A549 (cell line): ENCODE results near the gene TCEA2. TPM values are rescaled to one million over a fixed set of nuclear protein-coding genes. Genes with fewer than 3 reads are reported as not detected.

Experiments used
- ATAC-seq, 2 experiments: fragments of 200-7000 bp in 1 of 2; fragments of >200 bp in 1 of 2; cut with Nextera tagmentation in 1 of 2; cut with Tn5 transposase in 1 of 2; 3 replicates each; pipeline versions ENCODE4 v1.8.0 to v1.9.1; 2018 to 2020; ENCODE audit warnings: mild to moderate bottlenecking in 1 of 2, moderate library complexity in 1 of 2
- CTCF ChIA-PET: fragments of 300-600 bp; sonication (Branson Sonifier 250); formaldehyde crosslinking; extraction: SDS; loops from one replicate; lab custom pipeline; 2021; ENCODE audit warnings: antibody characterized with exemption, inconsistent platforms; lab: Yijun Ruan, JAX
- POLR2A ChIA-PET: fragments of 350-600 bp; formaldehyde crosslinking; extraction: SDS; loops from one replicate; lab custom pipeline; 2021; ENCODE audit warnings: antibody characterized with exemption, inconsistent platforms; lab: Yijun Ruan, JAX
- DNase-seq, 2 experiments: peaks; one replicate each; pipeline versions ENCODE4 v3.0.0 to v3.0.0-alpha.2; 2011 to 2016; ENCODE audit warnings: low read depth in 1 of 2, low spot score in 1 of 2
- FAIRE-seq: peaks from 2 replicates; lab custom pipeline; 2011; peaks lifted over from hg19 to GRCh38; lab: Jason Lieb, UNC
- H3K27ac ChIP-seq, 2 experiments: fragments of >200 bp; sonication (Bioruptor Twin); formaldehyde crosslinking; 3 replicates each; pipeline ENCODE4 v1.5.1; 2016 to 2017
- H3K4me1 ChIP-seq: fragments of >200 bp; sonication (Bioruptor Twin); formaldehyde crosslinking; 3 replicates; pipeline ENCODE4 v1.6.1; 2016
- H3K4me2 ChIP-seq: fragments of >200 bp; sonication (Bioruptor Twin); formaldehyde crosslinking; 3 replicates; pipeline ENCODE4 v1.6.1; 2016
- H3K4me3 ChIP-seq: fragments of >200 bp; sonication (Bioruptor Twin); formaldehyde crosslinking; 3 replicates; pipeline ENCODE4 v1.5.1; 2016
- H3K9me3 ChIP-seq: fragments of >200 bp; sonication (Bioruptor Twin); formaldehyde crosslinking; 3 replicates; pipeline ENCODE4 v1.6.1; 2016
- ATOH8 ChIP-seq: fragments of 250-450 bp; sonication (Bioruptor Pico); IDR thresholded peaks from 2 replicates; pipeline ENCODE4 v1.5.0; 2020; ENCODE audit warnings: low read depth, mild to moderate bottlenecking, moderate library complexity
- BHLHE40 ChIP-seq: IDR thresholded peaks from 2 replicates; pipeline ENCODE4 v1.6.1; 2012; ENCODE audit warnings: low read depth, low read length, inconsistent platforms
- CBX2 ChIP-seq: fragments of 200-600 bp; sonication (generic); IDR thresholded peaks from 2 replicates; pipeline ENCODE4 v1.6.1; 2016; ENCODE audit warnings: low read depth, mild to moderate bottlenecking, borderline replicate concordance
- CHD2 ChIP-seq: fragments of 150-350 bp; IDR thresholded peaks from 2 replicates; pipeline ENCODE4 v1.6.1; 2014; ENCODE audit warnings: low read length; ENCODE audit not compliant: partially characterized antibody
- CTCF ChIP-seq: fragments of >200 bp; sonication (Bioruptor Twin); formaldehyde crosslinking; IDR thresholded peaks from 3 replicates; pipeline ENCODE4 v1.5.1; 2016
- ELK1 ChIP-seq: fragments of 150-350 bp; IDR thresholded peaks from 2 replicates; pipeline ENCODE4 v1.6.1; 2014; ENCODE audit warnings: low read depth, mild to moderate bottlenecking, low read length
- ESRRA ChIP-seq: fragments of 150-350 bp; IDR thresholded peaks from 2 replicates; pipeline ENCODE4 v1.6.1; 2014; ENCODE audit warnings: mild to moderate bottlenecking, low read length, borderline replicate concordance
- GATA3 ChIP-seq: IDR thresholded peaks from 2 replicates; pipeline ENCODE4 v1.6.1; 2012; ENCODE audit warnings: borderline replicate concordance
- HDAC2 ChIP-seq: fragments of 200-600 bp; sonication (generic); IDR thresholded peaks from 2 replicates; pipeline ENCODE4 v1.6.1; 2016
- HES2 ChIP-seq: fragments of >200 bp; sonication (Bioruptor Twin); formaldehyde crosslinking; IDR thresholded peaks from 2 replicates; pipeline ENCODE4 v1.6.1; 2016
- HEYL ChIP-seq: fragments of 250-450 bp; sonication (Bioruptor Pico); IDR thresholded peaks from 2 replicates; pipeline ENCODE4 v1.8.0; 2021; ENCODE audit warnings: mild to moderate bottlenecking, moderate library complexity
- HOXB5 ChIP-seq: fragments of 250-450 bp; sonication (Bioruptor Pico); IDR thresholded peaks from 2 replicates; pipeline ENCODE4 v1.5.0; 2020; ENCODE audit warnings: mild to moderate bottlenecking, moderate library complexity
- JUN ChIP-seq, 2 experiments: fragments of >200 bp; sonication (Bioruptor Twin); formaldehyde crosslinking; IDR thresholded peaks; 2 replicates in 1 of 2; 3 replicates in 1 of 2; pipeline ENCODE4 v1.6.1; 2016 to 2017
- JUNB ChIP-seq: fragments of >200 bp; sonication (Bioruptor Twin); formaldehyde crosslinking; IDR thresholded peaks from 2 replicates; pipeline ENCODE4 v1.6.1; 2016
- MAFK ChIP-seq: fragments of 450-650 bp; IDR thresholded peaks from 2 replicates; pipeline ENCODE4 v1.6.1; 2014; ENCODE audit not compliant: partially characterized antibody
- MAX ChIP-seq: IDR thresholded peaks from 2 replicates; pipeline ENCODE4 v1.6.1; 2012
- MAZ ChIP-seq: fragments of 150-350 bp; IDR thresholded peaks from 2 replicates; pipeline ENCODE4 v1.6.1; 2014; ENCODE audit warnings: antibody characterized with exemption, low read depth, low read length, borderline replicate concordance
- MYC ChIP-seq: IDR thresholded peaks from 2 replicates; pipeline ENCODE4 v1.6.1; 2012; ENCODE audit warnings: mild to moderate bottlenecking, inconsistent platforms, low read length, improper control_type of control experiment, borderline replicate concordance
- NR3C1 ChIP-seq: fragments of >200 bp; sonication (Bioruptor Twin); formaldehyde crosslinking; IDR thresholded peaks from 3 replicates; pipeline ENCODE4 v1.6.1; 2017
- PHF8 ChIP-seq: fragments of 200-600 bp; sonication (generic); IDR thresholded peaks from 2 replicates; pipeline ENCODE4 v1.6.1; 2016; ENCODE audit warnings: low read depth, mild to moderate bottlenecking, antibody characterized with exemption, moderate library complexity, borderline replicate concordance
- POLR2AphosphoS2 ChIP-seq: conservative IDR thresholded peaks from 2 replicates; pipeline ENCODE4 v1.6.1; 2012; ENCODE audit warnings: low read length, improper control_type of control experiment, inconsistent platforms
- RAD21 ChIP-seq, 2 experiments: fragments of >200 bp in 1 of 2; sonication (Bioruptor Twin) in 1 of 2; formaldehyde crosslinking in 1 of 2; IDR thresholded peaks in 1 of 2; conservative IDR thresholded peaks in 1 of 2; 2 replicates in 1 of 2; 3 replicates in 1 of 2; pipeline ENCODE4 v1.6.1; 2012 to 2018; ENCODE audit warnings: inconsistent platforms in 1 of 2
- RFX5 ChIP-seq: fragments of 450-650 bp; IDR thresholded peaks from 2 replicates; pipeline ENCODE4 v1.7.1; 2014; ENCODE audit warnings: antibody characterized with exemption, mild to moderate bottlenecking, moderate library complexity
- SMC3 ChIP-seq: fragments of >200 bp; sonication (Bioruptor Twin); formaldehyde crosslinking; IDR thresholded peaks from 3 replicates; pipeline ENCODE4 v1.6.1; 2018; ENCODE audit warnings: inconsistent platforms
- SREBF2 ChIP-seq: fragments of 450-650 bp; IDR thresholded peaks from 2 replicates; pipeline ENCODE4 v1.6.1; 2014; ENCODE audit warnings: mild to moderate bottlenecking, moderate library complexity
- TP53 ChIP-seq: fragments of 250-450 bp; sonication (Bioruptor Pico); IDR thresholded peaks from 2 replicates; pipeline ENCODE4 v1.5.0; 2021; ENCODE audit warnings: mild to moderate bottlenecking, moderate library complexity
- ZC3H11A ChIP-seq: fragments of 450-650 bp; IDR thresholded peaks from 2 replicates; pipeline ENCODE4 v1.6.1; 2014; ENCODE audit warnings: antibody characterized with exemption, mild to moderate bottlenecking
- ZNF302 ChIP-seq: fragments of 250-450 bp; sonication (Bioruptor Pico); IDR thresholded peaks from 2 replicates; pipeline ENCODE4 v1.9.0; 2021; ENCODE audit warnings: inconsistent platforms, mild to moderate bottlenecking, moderate library complexity
- WGBS: methylation state at CpG from one replicate; pipeline ENCODE4 v1.1.6; 2017; ENCODE audit errors: missing lambda C conversion rate; 5-methylcytosine and 5-hydroxymethylcytosine counted together
- polyA plus RNA-seq, 4 experiments: library from polyadenylated mRNA; depleted of rRNA in 3 of 4; stranded (reverse); fragments of >200 nt; fragmentation: RNase III in 1 of 4; extraction: RNeasy Plus Mini Kit Qiagen cat#74134 plus additional on column Dnase treatment in 1 of 4; gene quantifications; 2 replicates in 3 of 4; 3 replicates in 1 of 4; pipeline ENCODE4 v1.2.3, GENCODE V29; 2011 to 2017

TCEA2 gene
- polyA plus RNA-seq, 2 of the 4 experiments (the other 2 are of a cell fraction) = 11.2 to 29.8 TPM

- TF ChIP-seq HEYL (CRISPR knock-in tag) = no peak
- no peak for TF ChIP-seq HDAC2
- TF ChIP-seq GATA3 = no peak
- no peak for TF ChIP-seq HOXB5 (CRISPR knock-in tag)
- TF ChIP-seq MAFK = no peak
- no peak for TF ChIP-seq JUNB
- peak; percentile 77 for TF ChIP-seq CTCF
- TF ChIP-seq ZC3H11A = no peak
- TF ChIP-seq ELK1 = no peak
- no peak for TF ChIP-seq SREBF2
- TF ChIP-seq CBX2 = no peak
- no peak for TF ChIP-seq MAZ
- no peak for TF ChIP-seq JUN (IDR thresholded peaks at IDR 0.05)
- no peak for TF ChIP-seq TP53 (CRISPR knock-in tag)
- TF ChIP-seq BHLHE40 = no peak
- TF ChIP-seq MAX = 0 out of 2 replicates have a peak, but pooled peaks have one; percentile 45
- no peak for TF ChIP-seq ZNF302
- no peak for TF ChIP-seq CHD2
Measured at GRCh38 chr20:64083378-64083803, 20.4 kb downstream of the TCEA2 start (continued).

GRCh38 chr20:64083804-64084684 lies 21.0 kb downstream of the TCEA2 start, which contains the start of gene LKAAEAR1:
Gene LKAAEAR1, minus strand, starts transcription at chr20:64084398. Its CDS starts 179 bp downstream, at chr20:64084219.
- no peak for DNase-seq
- ChIA-PET POLR2A (interaction anchor here (0.9 to 1.7 kb wide), 3 partner anchors 22 to 564 kb away, joined by 4 read pairs; partner anchors contain the start of genes PPDPF and TCEA2), CTCF (interaction anchor here (0.7 to 9.1 kb wide), 26 partner anchors 9 to 547 kb away, joined by 3 to 121 read pairs (median 4); partner anchors contain the start of genes PTK6 and SAMD10)
- FAIRE-seq = no peak
- peak within 1 kb of the TSS; percentile 71 for H3K4me3 ChIP-seq
- peak; percentile 3 to 6; a peak in 4 of 6 replicates for ATAC-seq
- peak within 1 kb of the TSS; percentile 77 to 86 for H3K27ac ChIP-seq
- H3K9me3 ChIP-seq = no peaks in the 10 kb centered on the region
- TF ChIP-seq CTCF (no peak; the same call in 2 of the 3 replicates), JUN (IDR thresholded peaks at IDR 0.05) (peak in 1 of 2 experiments; percentile 31; a peak in 1 of 5 replicates), ZC3H11A (no peak), MYC (no peak), HES2 (no peak), SMC3 (no peak), RAD21 (conservative IDR thresholded peaks at IDR 0.05 in 1 of 2, IDR thresholded peaks at IDR 0.05 in 1 of 2) (peak in 1 of 2 experiments; percentile 4; a peak in 1 of 5 replicates), MAX (0 out of 2 replicates have a peak, but pooled peaks have one; percentile 13), RFX5 (no peak), ESRRA (no peak), ATOH8 (CRISPR knock-in tag) (no peak), POLR2AphosphoS2 (no peak), PHF8 (peak; percentile 39; the same call in 1 of the 2 replicates), NR3C1 (no peak)
- TF ChIP-seq, all 56 proteins: peak for 4
- H3K4me2 ChIP-seq = peak within 1 kb of the TSS; percentile 99
- H3K4me1 ChIP-seq = peaks cover 14% of the 10 kb centered on the region
- WGBS = 60% methylated on average over 16 of the region's 86 CpGs
